Activated T-cell treated with anti-CD3 and anti-CD28 coated beads, Interleukin-2, amount 50 U/mL, for 72 hours (primary cell): ENCODE measurements around the gene DTX1. TPM values are rescaled to one million over a fixed set of nuclear protein-coding genes. Genes with fewer than 3 reads are reported as not detected.

Experiments used
- ATAC-seq, 2 donors: fragments of 150-1000 bp; cut with Tn5 transposase; replicated peaks in 1 of 2; 2 replicates each; pipeline ENCODE4 v1.10.0; 2021; ENCODE audit warnings: moderate library complexity in 2 of 2, mild to moderate bottlenecking in 1 of 2
- DNase-seq, 2 donors: peaks; one replicate each; pipeline ENCODE4 v3.0.0; 2021 to 2022; ENCODE audit warnings: mixed read lengths in 1 of 2
- H3K27ac Mint-ChIP-seq: one replicate; pipeline ENCODE4 v1.8.0; 2022; ENCODE audit warnings: mild to moderate bottlenecking, moderate library complexity, mixed read lengths
- H3K27me3 Mint-ChIP-seq: one replicate; pipeline ENCODE4 v1.8.0; 2022; ENCODE audit warnings: low read depth, mixed read lengths
- H3K36me3 Mint-ChIP-seq, 2 donors: one replicate each; pipeline ENCODE4 v1.8.0; 2022; ENCODE audit warnings: mixed read lengths in 2 of 2, mild to moderate bottlenecking in 1 of 2; ENCODE audit not compliant: insufficient read depth in 2 of 2
- H3K4me1 Mint-ChIP-seq: one replicate; pipeline ENCODE4 v1.8.0; 2022; ENCODE audit warnings: low read depth, mixed read lengths
- H3K4me3 Mint-ChIP-seq, 2 donors: one replicate each; pipeline ENCODE4 v1.8.0; 2022; ENCODE audit warnings: mild to moderate bottlenecking in 2 of 2, mixed read lengths in 2 of 2, moderate library complexity in 2 of 2
- H3K9me3 Mint-ChIP-seq, 2 donors: one replicate each; pipeline ENCODE4 v1.8.0; 2022; ENCODE audit warnings: mixed read lengths in 2 of 2
- total RNA-seq, 2 donors: library from RNA; stranded (reverse); gene quantifications; one replicate each; pipeline ENCODE4 v1.2.3, GENCODE V29; 2022

DTX1 gene
- total RNA-seq, 2 donors from 2014 or later = 17.6 to 18.0 TPM

DNA sequence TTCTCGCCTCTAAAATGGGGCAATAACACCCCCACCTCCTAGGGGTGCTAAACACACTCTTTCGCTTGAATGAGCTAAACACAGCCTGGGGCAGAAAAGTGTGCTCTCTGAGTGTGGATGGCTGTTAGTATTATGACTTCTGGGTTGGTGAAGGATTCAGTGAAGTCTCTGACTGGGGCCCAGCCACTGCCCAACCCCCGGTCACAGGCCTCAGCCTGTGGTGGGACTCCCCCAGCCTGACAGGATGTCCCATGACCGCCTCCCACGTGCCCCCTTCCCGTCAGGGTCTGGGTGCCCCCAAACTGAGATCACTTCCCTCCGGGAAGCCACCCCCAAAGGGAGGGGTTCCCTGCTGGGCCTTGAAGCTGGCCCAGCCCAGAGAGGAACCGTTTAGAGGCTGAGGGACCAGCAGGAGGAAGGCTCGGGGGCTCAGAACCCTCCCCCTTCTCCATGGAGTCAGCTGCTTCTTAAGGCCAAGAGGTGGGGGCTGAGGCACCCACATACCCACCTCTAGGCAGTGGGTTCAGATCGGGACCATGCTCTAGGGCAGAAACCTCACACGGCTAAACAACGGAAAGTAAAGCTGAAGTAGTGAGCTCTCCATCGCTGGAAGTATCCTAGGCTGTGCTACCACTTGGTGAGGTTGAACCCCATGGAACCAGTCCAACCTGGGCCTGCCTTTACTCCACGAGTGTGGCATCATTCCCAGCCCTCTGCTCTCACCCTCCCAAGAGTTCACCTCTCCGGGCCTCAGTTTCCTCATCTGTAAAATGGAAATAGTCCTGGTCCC lies 13.8 kb downstream of the DTX1 start:
- Mint-ChIP-seq H3K4me3 (peak overlapping the region; percentile 69 to 77), H3K36me3 (no peaks in the 10 kb centered on the region), H3K27me3 (no peaks in the 10 kb centered on the region), H3K9me3 (no peaks in the 10 kb centered on the region), H3K4me1 (peaks cover 63% of the 10 kb centered on the region), H3K27ac (peak overlapping the region; percentile 89)
- peak; percentile 84 to 88 for ATAC-seq
- peak; percentile 75 to 84 for DNase-seq

DNA sequence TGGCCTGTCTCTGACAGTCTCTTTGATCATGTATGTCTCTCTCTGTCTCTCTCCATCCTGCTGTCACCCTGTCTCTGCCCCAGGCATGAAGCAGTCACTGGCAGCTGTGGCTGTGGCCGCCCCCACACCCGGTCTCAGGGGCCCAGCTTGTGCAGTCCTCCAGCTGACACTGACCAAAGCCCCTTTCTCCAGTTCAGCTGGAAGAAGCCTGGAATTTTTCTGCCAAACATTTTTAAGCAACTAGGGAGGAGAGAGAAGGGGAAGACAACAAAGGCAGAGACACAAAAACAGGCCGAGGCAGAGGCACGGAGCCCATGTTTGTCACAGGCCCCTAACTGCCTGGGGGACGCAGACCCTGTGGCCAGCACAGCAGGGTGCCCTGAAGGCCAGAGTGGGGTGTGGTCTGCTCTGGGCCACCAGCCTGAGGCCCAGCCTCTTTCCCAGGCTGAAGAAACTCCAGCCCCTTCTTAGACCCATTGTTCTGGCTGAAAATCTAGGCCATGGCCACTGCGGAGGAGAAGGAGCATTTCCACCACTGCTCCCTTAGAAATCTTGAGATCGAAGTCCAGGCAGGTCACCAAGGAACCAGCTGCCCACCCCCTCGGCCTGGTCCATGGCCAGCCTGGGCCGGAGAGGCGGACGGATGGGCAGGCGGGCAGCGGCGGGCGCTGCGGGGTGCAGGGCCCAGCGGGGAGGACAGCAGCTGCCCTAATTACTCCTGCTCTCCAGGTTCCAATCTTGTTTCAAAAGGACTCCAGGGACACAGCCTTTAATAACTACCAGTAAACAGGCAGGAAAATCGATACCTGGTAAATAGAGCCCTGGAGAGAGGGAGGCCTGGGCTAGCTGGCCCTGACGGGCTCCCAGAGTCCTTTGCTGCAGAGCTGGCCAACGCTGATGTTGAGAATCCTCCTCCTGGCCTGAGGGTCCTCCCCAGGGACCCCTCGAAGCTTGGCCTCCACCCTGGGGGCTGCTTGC lies 14.9 kb downstream of the DTX1 start:
- Mint-ChIP-seq H3K27ac (peak overlapping the region; percentile 78), H3K4me3 (peak overlapping the region; percentile 69 to 77), H3K4me1 (peaks cover 66% of the 10 kb centered on the region), H3K27me3 (no peaks in the 10 kb centered on the region), H3K36me3 (no peaks in the 10 kb centered on the region), H3K9me3 (no peaks in the 10 kb centered on the region)
- no peak for ATAC-seq
- no peak for DNase-seq

DNA sequence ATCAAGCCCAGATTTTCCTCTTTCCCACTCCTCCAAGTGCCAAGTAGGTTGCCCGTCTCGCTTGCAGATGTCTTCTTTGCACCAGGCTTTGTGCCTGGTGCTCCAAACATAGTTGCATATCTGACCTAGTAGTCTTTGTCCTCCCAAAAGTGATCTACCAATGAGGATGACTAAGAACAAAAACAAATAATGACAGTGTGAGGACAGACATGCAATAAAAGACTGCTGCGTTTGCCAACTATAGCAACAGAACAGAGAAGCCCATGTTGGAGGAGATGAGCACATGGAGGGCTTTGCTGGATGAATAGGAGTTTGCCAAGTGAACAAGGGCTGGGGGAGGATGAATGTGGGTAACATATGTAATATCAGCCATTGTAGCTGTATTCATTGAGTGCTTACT lies 15.6 kb downstream of the DTX1 start:
- Mint-ChIP-seq H3K4me3 (peak overlapping the region; percentile 53 to 64), H3K36me3 (no peaks in the 10 kb centered on the region), H3K27ac (peak overlapping the region; percentile 45), H3K9me3 (no peaks in the 10 kb centered on the region), H3K27me3 (no peaks in the 10 kb centered on the region), H3K4me1 (peaks cover 59% of the 10 kb centered on the region)
- DNase-seq (no peak), ATAC-seq (peak; percentile 37 to 47)

DNA sequence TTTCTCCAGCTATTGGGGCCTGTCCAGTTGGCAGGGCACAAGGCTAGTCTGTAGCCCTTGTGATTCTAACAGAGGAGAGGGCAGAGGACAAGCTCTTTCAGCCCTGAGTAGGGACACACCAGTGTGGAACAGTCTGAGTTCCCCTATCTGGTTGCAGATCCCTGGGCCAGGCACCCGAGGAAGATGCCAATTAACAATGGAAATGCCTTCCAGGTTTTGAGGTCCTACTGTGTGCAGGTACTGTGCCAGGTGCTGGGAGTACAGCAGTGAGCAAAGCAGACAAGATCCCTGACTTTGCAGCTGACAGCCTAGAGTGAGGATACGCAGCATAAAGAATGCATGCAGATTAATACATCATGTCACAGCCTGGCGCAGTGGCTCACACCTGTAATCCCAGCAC lies 17.1 kb downstream of the DTX1 start:
- H3K36me3 Mint-ChIP-seq = no peaks in the 10 kb centered on the region
- H3K4me3 Mint-ChIP-seq = no peak overlapping the region
- H3K9me3 Mint-ChIP-seq = no peaks in the 10 kb centered on the region
- H3K4me1 Mint-ChIP-seq = peaks cover 59% of the 10 kb centered on the region
- ATAC-seq (no peak), DNase-seq (no peak)
- H3K27ac Mint-ChIP-seq = no peak overlapping the region
- H3K27me3 Mint-ChIP-seq = no peaks in the 10 kb centered on the region

DNA sequence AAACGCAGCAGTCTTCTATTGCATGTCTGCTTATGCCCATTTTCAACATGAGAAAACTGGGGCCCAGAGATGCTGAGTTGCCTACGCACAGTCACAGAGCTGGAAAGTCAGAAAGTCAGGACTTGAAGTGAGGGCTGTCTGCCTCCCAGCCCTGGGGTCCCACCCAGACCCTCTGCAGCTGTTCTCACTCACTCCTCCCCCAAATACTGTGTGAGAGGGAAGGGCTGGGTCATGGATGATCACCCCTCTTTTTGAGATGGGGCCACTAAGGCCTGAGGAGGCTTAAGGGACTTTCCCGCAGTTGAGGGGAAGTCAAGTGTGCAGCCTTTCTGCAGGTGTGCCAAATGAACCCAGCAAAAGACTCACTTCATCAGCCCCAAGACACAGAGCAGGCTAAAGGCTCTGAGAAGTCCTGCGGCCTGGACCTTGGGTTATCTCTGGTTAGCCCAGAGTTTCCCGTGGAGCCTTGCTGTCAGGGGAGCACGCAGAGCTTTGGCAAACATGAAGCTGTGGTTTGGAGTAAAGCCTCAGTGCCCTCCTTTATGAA lies 18.7 kb downstream of the DTX1 start:
- no peaks in the 10 kb centered on the region for H3K36me3 Mint-ChIP-seq
- H3K27me3 Mint-ChIP-seq = no peaks in the 10 kb centered on the region
- peak overlapping the region; percentile 15 to 61 for H3K4me3 Mint-ChIP-seq
- DNase-seq = no peak
- H3K9me3 Mint-ChIP-seq = no peaks in the 10 kb centered on the region
- peak; percentile 39 to 47 for ATAC-seq
- peak overlapping the region; percentile 49 for H3K27ac Mint-ChIP-seq
- peaks cover 49% of the 10 kb centered on the region for H3K4me1 Mint-ChIP-seq

DNA sequence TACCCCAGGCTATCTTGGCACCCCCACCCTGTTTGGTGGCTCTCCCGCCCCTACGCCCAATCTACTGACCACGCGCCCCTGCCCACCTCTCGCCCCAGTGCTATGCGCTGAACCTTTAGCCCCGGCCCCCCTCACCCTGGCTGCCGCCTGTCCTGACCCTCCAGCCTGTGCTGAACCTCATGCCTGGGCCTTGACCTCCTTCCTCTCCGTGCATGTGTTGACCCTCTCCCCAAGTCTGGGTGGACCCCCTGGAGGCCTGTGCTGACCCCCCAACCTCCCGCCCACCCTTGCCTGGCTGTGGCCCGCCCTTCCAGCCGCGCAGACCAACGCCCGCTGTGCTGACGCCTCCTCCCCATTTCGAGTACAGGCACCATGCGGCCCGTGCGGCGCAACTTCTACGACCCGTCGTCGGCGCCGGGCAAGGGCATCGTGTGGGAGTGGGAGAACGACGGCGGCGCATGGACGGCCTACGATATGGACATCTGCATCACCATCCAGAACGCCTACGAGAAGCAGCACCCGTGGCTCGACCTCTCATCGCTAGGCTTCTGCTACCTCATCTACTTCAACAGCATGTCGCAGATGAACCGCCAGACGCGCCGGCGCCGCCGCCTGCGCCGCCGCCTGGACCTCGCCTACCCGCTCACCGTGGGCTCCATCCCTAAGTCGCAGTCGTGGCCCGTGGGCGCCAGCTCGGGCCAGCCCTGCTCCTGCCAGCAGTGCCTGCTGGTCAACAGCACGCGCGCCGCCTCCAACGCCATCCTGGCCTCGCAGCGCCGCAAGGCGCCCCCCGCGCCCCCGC lies 20.7 kb downstream of the DTX1 start:
- no peak overlapping the region for H3K4me3 Mint-ChIP-seq
- no peaks in the 10 kb centered on the region for H3K36me3 Mint-ChIP-seq
- ATAC-seq = no peak
- H3K4me1 Mint-ChIP-seq = peaks cover 41% of the 10 kb centered on the region
- H3K27ac Mint-ChIP-seq = no peak overlapping the region
- H3K9me3 Mint-ChIP-seq = no peaks in the 10 kb centered on the region
- no peak for DNase-seq
- H3K27me3 Mint-ChIP-seq = no peaks in the 10 kb centered on the region

DNA sequence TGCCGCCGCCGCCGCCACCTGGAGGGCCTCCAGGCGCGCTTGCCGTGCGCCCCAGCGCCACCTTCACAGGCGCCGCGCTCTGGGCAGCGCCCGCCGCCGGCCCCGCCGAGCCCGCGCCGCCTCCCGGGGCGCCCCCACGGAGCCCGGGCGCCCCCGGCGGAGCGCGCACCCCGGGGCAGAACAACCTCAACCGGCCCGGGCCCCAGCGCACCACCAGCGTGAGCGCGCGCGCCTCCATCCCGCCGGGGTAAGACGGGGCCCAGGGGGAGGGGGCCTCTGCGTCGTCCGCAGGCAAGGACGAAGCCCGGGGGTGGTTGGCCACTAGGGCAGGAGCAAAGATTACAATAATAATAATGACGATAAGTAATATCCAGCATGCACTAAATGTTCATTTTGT lies 21.3 kb downstream of the DTX1 start:
- DNase-seq (no peak), ATAC-seq (no peak)
- Mint-ChIP-seq H3K4me1 (peaks cover 39% of the 10 kb centered on the region), H3K27me3 (no peaks in the 10 kb centered on the region), H3K4me3 (no peak overlapping the region), H3K36me3 (peaks cover 0 to under 1% of the 10 kb centered on the region in 2 donors), H3K27ac (no peak overlapping the region), H3K9me3 (no peaks in the 10 kb centered on the region)

DNA sequence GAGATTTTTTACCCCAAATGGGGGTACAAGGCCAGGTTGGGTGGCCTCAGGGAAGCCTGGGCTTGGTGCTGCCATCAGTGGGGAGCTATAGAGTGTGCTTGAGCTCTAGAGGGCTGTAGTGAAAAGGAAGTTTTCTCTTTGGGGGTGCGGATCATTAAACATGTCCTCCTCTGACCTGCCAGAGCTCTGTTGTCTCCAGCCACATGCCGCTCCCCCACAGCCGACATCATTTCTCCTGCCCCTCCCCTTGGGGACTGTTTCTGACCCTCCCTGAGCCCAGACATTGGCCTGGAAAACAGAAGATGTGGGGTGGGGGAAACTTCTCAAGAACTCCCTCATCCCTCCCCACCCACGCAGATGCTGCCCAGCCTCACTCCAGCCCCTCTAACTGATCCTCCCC lies 25.3 kb downstream of the DTX1 start:
- DNase-seq (no peak), ATAC-seq (no peak)
- no peak overlapping the region for H3K27ac Mint-ChIP-seq
- H3K9me3 Mint-ChIP-seq = no peaks in the 10 kb centered on the region
- peaks cover 37% of the 10 kb centered on the region for H3K4me1 Mint-ChIP-seq
- H3K4me3 Mint-ChIP-seq = no peak overlapping the region
- H3K27me3 Mint-ChIP-seq = no peaks in the 10 kb centered on the region
- peaks cover 0 to 1% of the 10 kb centered on the region in 2 donors for H3K36me3 Mint-ChIP-seq

DNA sequence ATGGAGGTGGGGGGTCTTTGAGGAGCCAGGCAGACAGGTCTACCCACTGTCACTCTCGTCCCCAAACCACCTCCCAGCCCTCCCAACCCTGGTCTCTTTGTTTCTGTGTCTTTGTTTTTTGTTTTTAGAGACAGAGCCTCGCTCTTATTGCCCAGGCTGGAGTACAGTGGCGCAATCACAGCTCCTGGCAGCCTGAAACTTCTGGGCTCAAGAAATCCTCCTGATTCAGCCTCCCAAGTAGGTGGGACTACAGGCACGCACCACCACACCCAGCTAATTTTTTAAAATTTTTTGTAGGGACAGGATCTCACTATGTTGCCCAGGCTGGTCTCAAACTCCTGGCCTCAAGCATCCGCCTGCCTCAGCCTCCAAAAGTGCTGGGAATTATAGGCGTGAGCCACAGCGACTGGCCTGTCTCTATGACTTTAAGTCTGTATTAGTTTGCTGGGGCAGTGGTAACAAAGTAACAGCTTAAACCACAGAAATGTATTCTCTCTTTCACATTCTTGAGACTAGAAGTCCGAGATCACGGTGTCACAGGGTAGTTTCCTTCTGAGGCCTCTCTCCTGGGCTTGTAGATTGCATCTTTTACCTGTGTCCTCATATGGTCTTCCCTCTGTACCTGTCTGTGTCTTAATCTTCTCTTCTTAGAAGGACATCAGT lies 26.1 kb downstream of the DTX1 start:
- ATAC-seq (no peak), DNase-seq (no peak)
- no peaks in the 10 kb centered on the region for H3K9me3 Mint-ChIP-seq
- H3K27ac Mint-ChIP-seq = no peak overlapping the region
- H3K4me1 Mint-ChIP-seq = peaks cover 44% of the 10 kb centered on the region
- peaks cover 0 to 1% of the 10 kb centered on the region in 2 donors for H3K36me3 Mint-ChIP-seq
- H3K4me3 Mint-ChIP-seq = no peak overlapping the region
- H3K27me3 Mint-ChIP-seq = no peaks in the 10 kb centered on the region

DNA sequence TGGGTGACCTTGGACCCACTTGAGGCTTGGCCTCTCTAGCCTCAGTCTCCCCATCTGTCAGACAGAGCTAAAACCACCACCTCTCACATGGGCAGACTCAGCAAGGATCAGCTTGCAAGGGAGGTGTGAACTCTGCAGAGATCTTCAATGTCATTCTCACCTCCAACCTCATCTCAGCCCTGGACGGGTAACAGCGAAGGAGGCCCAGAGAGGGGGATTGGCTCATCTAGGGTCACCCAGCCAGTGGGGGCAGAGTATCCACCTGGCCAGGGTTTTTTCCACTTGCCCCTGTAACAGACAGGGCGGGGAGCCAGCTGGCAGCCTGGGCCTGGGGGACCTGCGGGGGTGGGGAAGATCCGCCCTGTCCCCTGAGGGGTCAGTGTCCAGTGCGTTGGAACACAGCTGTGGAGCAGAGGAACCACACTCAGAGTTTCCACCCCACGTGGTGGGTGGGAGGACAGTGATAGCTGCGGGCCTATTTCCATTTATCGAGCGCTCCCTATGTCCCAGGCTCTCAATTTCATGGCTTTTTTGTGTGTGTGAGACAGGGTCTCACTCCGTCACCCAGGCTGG lies 27.4 kb downstream of the DTX1 start:
- Mint-ChIP-seq H3K4me3 (no peak overlapping the region), H3K27me3 (no peaks in the 10 kb centered on the region), H3K27ac (no peak overlapping the region), H3K36me3 (peaks cover 4 to 6% of the 10 kb centered on the region in 2 donors), H3K9me3 (peaks cover 0 to 4% of the 10 kb centered on the region in 2 donors), H3K4me1 (peaks cover 58% of the 10 kb centered on the region)
- no peak for DNase-seq
- no peak for ATAC-seq

DNA sequence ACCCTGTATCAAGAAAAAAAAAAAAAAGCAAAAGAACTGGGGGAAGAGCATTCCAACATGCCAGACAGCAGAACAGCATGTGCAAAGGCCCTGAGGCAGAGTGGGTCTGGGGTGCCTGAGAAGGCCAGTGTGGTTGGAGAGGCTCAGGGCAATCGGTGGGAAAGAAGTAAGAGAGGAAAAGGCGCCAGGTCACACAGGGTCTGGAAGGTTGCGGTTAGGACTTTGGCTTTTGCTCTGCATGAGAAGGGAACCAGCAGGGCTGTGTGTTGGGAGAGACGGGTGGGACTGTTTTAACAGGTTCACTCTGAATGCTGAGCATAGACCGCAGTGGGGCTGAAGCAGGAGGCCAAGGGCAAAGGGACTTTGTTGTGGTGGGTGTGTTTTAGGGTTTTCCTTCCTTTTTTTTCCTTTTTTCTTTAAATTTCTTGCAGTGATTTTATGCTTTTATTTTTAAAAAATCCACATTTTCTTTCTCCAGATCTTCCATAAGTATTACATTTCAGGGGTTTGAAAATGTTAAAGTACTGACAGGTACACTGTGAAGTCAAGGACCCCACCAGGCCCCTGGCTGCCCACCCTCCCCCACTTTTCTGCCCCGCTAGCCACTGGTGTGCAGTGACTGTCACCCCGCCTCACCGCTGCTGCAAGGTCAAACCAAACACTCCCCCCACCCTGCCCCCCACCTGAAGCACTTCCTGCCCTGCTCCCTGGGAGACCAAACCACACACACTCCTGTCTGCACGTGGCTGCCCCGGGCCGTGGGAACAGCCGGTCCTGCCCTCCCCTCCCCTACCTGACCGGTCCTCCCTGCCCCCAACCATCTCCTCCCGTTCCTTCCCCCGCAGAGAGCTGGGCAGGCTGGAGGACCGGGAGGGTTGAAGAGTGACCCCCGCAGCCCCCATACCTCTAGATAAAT lies 30.0 kb downstream of the DTX1 start:
- ATAC-seq (peak; percentile 14 to 29), DNase-seq (peak; percentile 13 to 17)
- H3K4me1 Mint-ChIP-seq = peaks cover 75% of the 10 kb centered on the region
- H3K9me3 Mint-ChIP-seq = peaks cover 0 to 4% of the 10 kb centered on the region in 2 donors
- no peaks in the 10 kb centered on the region for H3K27me3 Mint-ChIP-seq
- H3K36me3 Mint-ChIP-seq = peaks cover 4 to 6% of the 10 kb centered on the region in 2 donors
- peak overlapping the region; percentile 60 to 71 for H3K4me3 Mint-ChIP-seq
- peak overlapping the region; percentile 91 for H3K27ac Mint-ChIP-seq
